Activated CD4-positive, alpha-beta T cell treated with anti-CD3 and anti-CD28 coated beads, Interleukin-2, amount 50 U/mL, for 4 hours (primary cell): ENCODE results near the gene UBA6.

Experiments used
- DNase-seq, 2 experiments: peaks; one replicate each; pipeline ENCODE4 v3.0.0-alpha.2; 2020

Gene UBA6

DNA sequence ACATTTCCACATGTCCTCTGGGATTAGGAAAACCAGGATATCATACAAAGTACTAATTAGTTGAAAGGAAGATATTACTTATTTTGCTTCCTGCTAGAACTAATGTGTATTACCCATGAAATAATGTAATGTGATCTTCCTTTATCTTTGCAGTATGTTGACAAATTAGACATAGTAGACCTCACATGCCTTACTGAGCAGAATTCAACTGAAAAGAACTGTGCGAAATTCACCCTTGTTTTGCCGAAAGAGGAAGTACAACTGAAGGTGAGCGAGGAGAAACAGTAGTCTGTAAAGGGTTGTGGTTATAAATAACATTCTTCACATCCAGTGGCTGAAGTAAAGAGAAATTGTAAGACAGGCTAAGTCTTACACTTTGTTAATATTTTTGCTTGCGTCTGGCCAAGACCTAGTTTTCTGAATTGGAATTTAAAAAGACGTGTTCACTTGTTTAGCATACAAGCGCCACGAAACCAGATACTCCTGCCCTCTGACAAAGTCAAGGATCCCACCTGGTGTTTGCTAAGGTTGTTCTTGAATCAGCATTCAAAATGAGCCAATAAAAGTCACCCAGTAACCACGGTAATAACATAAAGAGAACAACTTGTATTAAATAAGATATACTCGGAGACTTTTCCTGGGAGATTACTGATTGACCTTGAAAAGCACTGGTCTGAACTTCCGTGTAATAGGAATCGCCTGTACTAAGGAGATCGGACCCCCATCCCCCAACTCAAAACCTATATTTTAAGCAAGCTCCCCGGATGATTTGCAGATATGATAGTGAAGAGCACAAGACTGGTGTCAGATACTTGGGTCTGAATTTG is 125.5 kb downstream of the UBA6 start:
- DNase-seq: no peak

DNA sequence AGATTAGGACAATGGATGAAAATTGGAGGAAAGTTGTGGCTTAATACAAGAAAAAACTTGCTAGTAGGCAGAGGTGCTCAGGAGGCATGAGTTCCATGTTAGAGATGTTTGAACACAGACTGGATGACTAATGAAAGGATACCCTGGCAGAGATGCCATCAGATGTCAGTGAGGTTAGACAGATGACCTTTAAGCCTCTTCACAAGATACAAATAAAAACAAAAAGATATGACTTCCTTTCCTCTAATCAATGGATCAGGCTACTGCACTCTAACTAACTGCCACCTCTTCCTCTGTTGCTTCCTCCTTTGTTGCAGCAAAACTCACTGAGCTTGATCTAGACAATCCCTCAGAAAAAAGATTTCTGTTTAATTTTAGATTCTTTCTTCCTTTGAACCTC is 127.8 kb downstream of the UBA6 start:
- no peak for DNase-seq

DNA sequence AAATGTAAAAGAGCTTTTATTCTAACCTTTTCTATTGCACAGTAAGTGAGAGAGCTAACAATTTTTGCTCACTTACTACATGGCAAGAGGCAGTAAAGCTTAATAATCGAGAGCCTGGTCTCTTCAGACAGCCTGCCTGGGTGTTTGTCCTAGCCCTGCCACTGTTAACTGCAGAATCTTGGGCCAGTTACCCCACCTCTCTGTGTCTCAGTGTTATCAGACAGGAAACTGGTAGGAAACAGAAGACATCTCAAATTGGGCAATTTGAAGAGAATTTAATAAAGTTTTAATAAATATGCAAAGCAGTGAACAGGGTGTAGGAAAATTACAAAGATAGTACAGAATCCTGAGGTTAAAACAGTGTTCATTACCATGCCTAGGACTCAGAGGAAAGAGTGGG is 129.0 kb downstream of the UBA6 start:
- no peak for DNase-seq

DNA sequence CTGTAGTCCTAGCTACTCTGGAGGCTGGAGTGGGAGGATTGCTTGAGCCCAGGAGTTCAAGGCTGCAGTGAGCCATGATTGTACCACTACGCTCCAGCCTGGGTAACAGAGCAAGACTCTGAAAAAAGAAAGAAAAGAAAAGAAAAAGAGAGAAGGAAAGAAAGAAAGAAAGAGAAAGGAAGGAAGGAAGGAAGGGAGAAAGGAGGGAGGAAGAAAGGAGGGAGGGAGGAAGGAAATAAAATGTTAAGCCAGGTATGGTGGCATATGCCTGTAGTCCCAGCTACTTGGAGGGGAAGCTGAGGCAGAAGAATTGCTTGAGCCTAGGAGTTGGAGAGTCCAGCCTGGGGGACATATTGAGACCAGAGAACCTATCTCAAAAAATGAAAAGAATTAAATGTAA is 130.4 kb downstream of the UBA6 start:
- DNase-seq: no peak

DNA sequence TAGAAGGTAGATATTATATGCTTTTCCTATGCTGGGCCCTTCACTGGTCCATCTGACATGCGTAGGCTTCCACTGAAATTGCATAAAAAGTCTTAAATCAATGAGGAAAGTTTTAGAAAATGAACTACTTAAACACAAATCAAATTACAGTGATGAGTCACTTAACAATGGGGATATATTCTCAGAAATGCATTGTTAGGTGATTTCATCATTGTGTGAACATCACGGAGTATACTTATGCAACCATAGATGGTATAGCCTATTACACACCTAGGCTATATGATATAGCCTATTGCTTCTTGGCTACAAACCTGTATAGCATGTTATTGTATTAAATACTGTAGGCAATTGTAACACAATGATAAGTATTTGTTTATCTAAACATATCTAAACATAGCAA is 132.1 kb downstream of the UBA6 start:
- DNase-seq: no peak

DNA sequence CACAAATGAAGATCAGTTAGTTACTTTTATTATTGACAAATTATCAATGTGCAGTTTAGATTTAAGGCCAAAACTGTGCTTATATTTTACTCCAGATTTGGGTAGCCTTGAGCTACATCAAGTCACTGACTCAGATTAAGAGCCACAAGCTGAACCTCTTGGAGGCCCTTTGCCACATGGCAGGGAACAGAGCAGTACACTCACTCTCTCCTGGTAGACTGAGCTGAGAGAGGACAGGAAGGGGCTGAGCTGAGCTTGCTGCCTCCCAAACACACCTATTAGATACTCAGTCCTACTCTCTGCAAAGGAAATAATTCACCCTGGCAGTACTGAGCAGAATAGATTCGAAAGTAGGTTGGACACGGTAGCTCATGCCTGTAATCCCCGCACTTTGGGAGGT is 134.6 kb downstream of the UBA6 start:
- no peak for DNase-seq

DNA sequence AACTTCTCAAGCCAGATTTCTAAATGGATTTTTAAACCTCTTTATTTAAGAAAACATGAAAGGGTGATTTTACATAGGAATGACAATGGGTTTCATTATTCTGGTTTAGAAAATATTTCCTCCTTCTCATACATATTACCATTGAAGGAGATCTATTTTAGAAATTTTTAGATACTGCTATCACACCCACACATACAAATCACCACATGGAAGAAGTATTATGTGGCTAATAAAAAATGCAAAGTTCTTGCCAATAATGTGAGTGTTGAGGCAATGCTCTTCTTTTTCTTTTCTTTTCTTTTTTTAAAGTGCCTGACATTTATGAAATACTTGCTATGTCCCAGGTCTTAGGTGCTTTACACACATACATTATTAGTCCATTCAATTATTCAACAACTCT is 135.7 kb downstream of the UBA6 start:
- DNase-seq: no peak
